ENCODE results near the gene HOXD3.

HOXD3 gene

DNA sequence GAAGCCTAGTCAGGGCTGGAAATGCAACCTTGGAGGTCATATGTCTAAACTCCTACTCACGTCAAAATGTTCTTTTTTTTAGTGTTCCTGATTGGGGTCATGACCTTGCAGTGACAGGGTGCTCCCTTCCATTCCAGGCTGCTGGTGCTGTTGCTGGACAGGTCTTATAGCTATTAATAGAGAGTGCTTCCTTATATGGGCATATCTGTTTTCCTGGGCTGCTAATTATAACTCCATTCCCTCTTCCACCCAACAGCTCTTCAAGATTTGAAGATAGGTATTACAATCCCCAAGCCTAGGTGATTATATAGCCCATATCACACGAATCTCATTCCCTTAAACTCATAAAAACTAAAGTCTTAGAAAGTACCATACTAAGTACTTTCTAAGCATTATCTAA lies 12.6 kb downstream of the HOXD3 start:
- TF ChIP-seq EP300 (IDR thresholded peaks at IDR 0.05; ENCODE audit: borderline replicate concordance) (no peak), EGR1 (IDR thresholded peaks at IDR 0.05) (no peak), TCF12 (IDR thresholded peaks at IDR 0.05; ENCODE audit: low read depth) (no peak), YY1 (IDR thresholded peaks at IDR 0.05; ENCODE audit: low read depth) (no peak), CEBPB (IDR thresholded peaks at IDR 0.05) (no peak), USF1 (IDR thresholded peaks at IDR 0.05) (no peak), FOXM1 (IDR thresholded peaks at IDR 0.05; ENCODE audit: borderline replicate concordance, low read depth) (no peak)
- TF ChIP-seq, protein P1, sequence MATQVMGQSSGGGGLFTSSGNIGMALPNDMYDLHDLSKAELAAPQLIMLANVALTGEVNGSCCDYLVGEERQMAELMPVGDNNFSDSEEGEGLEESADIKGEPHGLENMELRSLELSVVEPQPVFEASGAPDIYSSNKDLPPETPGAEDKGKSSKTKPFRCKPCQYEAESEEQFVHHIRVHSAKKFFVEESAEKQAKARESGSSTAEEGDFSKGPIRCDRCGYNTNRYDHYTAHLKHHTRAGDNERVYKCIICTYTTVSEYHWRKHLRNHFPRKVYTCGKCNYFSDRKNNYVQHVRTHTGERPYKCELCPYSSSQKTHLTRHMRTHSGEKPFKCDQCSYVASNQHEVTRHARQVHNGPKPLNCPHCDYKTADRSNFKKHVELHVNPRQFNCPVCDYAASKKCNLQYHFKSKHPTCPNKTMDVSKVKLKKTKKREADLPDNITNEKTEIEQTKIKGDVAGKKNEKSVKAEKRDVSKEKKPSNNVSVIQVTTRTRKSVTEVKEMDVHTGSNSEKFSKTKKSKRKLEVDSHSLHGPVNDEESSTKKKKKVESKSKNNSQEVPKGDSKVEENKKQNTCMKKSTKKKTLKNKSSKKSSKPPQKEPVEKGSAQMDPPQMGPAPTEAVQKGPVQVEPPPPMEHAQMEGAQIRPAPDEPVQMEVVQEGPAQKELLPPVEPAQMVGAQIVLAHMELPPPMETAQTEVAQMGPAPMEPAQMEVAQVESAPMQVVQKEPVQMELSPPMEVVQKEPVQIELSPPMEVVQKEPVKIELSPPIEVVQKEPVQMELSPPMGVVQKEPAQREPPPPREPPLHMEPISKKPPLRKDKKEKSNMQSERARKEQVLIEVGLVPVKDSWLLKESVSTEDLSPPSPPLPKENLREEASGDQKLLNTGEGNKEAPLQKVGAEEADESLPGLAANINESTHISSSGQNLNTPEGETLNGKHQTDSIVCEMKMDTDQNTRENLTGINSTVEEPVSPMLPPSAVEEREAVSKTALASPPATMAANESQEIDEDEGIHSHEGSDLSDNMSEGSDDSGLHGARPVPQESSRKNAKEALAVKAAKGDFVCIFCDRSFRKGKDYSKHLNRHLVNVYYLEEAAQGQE (IDR thresholded peaks at IDR 0.05; ENCODE audit: low read depth), result no peak; the same call in 1 of the 2 replicates

DNA sequence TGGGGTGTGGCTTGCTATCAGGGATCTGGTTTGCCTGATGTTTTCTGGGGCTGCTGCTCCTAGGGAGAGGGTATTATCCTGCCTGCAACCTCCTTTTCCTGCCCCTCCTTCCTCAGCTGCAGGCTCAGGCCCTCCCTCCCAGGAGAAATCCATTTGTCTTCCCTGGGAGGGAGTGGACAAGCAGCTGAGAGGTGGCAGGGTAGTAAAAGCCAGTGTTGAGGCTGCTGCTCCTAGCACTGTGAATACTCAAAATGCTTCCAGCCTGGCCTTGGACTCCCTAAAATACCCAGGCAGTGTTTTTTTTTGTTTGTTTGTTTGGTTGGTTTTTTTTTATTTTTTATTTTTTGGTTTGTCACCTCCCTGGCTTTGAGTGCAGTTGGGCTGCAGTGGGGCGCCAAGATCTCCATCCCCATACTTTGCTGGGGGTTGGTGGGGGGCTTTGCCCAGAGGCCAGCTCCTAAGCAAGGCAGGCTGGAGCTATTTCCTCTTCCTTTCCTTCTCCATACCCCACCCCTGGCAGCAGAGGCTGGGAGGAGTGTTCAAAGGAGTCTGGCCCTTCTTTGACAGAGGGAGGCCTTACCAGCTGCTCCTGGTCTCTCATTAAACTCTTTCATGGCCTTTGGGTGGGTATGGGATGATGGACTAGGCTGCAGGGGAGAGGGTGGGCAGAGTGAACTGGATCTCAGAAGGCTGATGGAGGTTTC lies 13.6 kb downstream of the HOXD3 start:
- TF ChIP-seq CREB1 (IDR thresholded peaks at IDR 0.05; ENCODE audit: low read depth) (no peak), CEBPB (IDR thresholded peaks at IDR 0.05) (no peak), RAD21 (IDR thresholded peaks at IDR 0.05; ENCODE audit: low read depth) (no peak), EP300 (IDR thresholded peaks at IDR 0.05; ENCODE audit: borderline replicate concordance) (no peak), YY1 (IDR thresholded peaks at IDR 0.05; ENCODE audit: low read depth) (no peak)
- TF ChIP-seq, protein P1 (IDR thresholded peaks at IDR 0.05; ENCODE audit: low read depth), result no peak

GRCh38 chr2:176171351-176172006 lies 14.4 kb downstream of the HOXD3 start:
- TF ChIP-seq TAF1 (IDR thresholded peaks at IDR 0.05; ENCODE audit: low read depth) (no peak), MAX (IDR thresholded peaks at IDR 0.05) (no peak), RAD21 (IDR thresholded peaks at IDR 0.05; ENCODE audit: low read depth) (no peak), EGR1 (IDR thresholded peaks at IDR 0.05) (no peak), NFIC (IDR thresholded peaks at IDR 0.05) (no peak), YY1 (IDR thresholded peaks at IDR 0.05; ENCODE audit: low read depth) (no peak), CEBPB (IDR thresholded peaks at IDR 0.05) (no peak), EP300 (IDR thresholded peaks at IDR 0.05; ENCODE audit: borderline replicate concordance) (no peak), ZBTB7A (IDR thresholded peaks at IDR 0.05; ENCODE audit: low read depth) (no peak), USF1 (IDR thresholded peaks at IDR 0.05) (no peak), TEAD4 (IDR thresholded peaks at IDR 0.05) (no peak), CREB1 (IDR thresholded peaks at IDR 0.05; ENCODE audit: low read depth) (no peak), TCF12 (IDR thresholded peaks at IDR 0.05; ENCODE audit: low read depth) (no peak), FOXM1 (IDR thresholded peaks at IDR 0.05; ENCODE audit: borderline replicate concordance, low read depth) (no peak)
- TF ChIP-seq, protein P1 (IDR thresholded peaks at IDR 0.05; ENCODE audit: low read depth), result no peak

- TF ChIP-seq RAD21 (IDR thresholded peaks at IDR 0.05; ENCODE audit: low read depth) (no peak), NFIC (IDR thresholded peaks at IDR 0.05) (no peak), EP300 (IDR thresholded peaks at IDR 0.05; ENCODE audit: borderline replicate concordance) (no peak), TCF12 (IDR thresholded peaks at IDR 0.05; ENCODE audit: low read depth) (no peak)
These were observed 15.1 kb downstream of the HOXD3 start for GRCh38 chr2:176172007-176172894.
